GM21786 (cell line): Measurements from ENCODE around the gene HUS1.
"Not testable (repeated sequence)": the region's sequence is repeated elsewhere in the genome, so short reads cannot be mapped to it uniquely, and the experiment has no call there.

Experiments
- ATAC-seq: cut with Tn5 transposase; IDR thresholded peaks from one replicate; pipeline ENCODE4 v1.9.1; 2021; ENCODE audit not compliant: unreplicated experiment

The HUS1 gene

DNA sequence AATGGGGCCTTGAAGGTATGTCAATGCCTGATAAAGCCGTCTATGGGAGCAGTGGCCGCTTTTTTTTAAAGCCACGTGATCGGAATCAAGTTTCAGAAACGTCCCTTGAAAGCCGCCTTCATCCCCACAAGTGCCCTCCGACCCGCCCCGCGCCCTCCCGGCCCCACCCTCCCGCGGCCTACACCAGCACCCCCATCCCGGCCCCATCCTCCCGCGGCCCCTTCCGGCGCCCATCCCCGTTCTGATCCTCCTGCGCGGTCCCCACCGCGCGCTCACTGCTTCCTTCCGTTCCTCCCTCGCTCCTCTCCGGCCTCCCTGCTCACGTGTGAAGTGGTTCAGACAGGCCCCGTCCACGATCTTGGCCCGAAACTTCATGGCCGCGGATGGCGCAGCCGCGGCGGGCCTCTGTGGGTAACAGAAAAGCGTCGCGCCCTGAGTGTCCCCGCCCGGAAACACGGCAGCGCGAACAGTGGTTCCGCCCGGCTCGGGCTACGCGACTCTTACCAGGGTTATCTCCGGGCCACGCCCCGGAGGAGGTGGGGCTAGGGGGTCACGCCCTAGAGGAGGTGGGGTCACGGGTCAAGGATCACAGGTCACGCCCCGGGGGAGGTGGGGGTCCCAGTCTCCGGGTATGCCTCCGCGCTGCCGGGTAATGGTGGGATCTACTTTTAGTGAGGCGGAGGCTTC lies at the start of gene HUS1:
TSS of gene HUS1 (minus strand) at position 471 of the 687 bp plus-strand sequence. CDS start at position 375, 96 bp downstream.
- ATAC-seq = peak; percentile 98

DNA sequence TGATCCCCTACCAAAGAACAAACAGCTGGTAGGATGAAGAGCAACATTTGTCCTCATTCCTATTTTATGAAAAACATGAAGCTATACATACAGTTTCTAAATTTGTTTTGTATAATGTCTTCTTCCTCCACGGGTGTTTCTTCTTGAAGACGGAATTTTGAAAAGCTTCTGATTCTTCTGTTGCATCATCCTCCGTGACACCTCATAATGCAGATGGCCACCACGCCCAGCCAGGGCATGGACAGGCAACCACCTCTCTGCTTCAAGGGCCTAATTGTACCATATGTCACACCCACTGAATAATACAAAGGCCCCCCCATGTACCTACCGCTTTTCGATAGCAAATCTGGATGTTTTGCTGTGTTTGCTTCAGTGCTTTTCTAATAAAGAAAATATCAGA lies 49.5 kb upstream of the HUS1 start, which contains the start of gene SUN3:
TSS of gene SUN3 (minus strand) at position 170 of the 400 bp plus-strand sequence. CDS start at position 1, 169 bp downstream.
- no peak for ATAC-seq

DNA sequence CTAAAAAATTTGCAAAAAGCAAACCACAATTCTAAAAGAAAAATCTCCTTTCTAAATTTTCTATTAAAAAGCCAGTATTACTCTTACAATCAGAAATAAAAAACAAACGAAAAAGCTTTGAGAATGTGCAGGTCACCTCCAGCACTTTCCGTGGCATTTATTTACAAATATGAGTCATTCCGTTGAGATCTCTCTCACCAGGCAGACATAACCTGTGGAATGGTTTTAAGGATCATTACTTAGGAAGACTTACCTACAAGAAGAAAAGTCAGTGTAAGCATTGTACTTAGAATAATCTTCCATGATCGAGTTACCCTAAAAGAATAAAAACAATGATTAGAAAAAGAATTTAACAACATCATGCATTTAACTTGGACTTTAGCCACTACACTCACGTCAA lies 46.2 kb upstream of the HUS1 start:
- no peak for ATAC-seq

DNA sequence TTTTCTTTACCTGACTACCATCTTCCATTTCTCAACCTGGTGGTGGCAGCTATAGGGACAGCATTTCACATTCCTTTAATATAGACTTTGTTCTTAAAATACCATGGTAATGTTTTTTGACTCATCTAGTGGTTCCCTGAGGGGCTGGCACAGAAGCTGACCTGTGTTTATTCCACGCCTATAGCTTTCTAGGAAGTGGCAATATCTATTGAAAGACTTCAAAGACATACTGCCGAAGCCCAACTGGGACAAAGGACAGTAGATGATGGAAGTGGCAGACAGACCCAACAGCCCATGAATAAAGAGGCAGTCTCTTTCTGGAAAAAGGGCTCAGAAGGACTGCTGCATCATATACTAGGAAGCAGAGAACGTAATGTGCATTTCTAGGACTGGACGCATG lies 38.3 kb upstream of the HUS1 start:
- ATAC-seq = no peak

DNA sequence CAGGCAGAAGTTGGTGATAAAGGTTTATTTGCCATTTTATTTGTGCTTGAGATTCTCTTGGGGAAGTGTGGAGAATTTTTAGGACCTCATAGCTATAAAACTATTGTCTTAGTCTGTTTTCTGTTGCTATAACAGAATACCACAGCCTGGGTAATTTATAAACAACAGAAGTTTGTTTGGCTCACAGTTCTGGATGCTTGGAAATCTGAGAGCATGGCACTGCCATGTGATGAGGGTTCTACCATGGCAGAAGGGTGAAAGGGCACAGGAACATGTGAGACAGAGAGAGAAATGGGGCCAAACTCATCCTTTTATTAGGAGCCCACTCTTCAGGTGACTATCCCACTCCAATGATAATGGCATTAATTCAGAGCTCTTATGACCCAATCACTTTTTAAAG lies 37.2 kb upstream of the HUS1 start:
- no peak for ATAC-seq

DNA sequence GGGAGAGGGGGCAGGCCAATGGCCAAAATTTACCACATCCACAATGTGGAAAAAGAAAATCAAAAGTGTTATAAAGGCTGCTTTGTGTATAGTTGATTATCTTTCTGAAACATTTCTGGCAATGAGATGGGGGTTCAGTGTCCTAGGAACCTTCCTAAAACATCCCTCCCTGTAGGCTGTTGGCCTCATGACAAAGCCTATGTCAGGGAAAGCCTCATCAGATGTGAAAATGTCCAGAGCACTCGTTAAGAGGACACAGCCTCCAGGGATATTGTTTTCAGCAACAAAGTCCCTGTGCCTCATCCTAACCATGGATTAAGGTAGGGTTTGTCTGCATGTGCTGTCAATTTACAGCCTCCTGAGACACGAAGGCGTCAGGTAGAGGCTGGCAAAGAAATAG lies 32.5 kb upstream of the HUS1 start:
- no peak for ATAC-seq

DNA sequence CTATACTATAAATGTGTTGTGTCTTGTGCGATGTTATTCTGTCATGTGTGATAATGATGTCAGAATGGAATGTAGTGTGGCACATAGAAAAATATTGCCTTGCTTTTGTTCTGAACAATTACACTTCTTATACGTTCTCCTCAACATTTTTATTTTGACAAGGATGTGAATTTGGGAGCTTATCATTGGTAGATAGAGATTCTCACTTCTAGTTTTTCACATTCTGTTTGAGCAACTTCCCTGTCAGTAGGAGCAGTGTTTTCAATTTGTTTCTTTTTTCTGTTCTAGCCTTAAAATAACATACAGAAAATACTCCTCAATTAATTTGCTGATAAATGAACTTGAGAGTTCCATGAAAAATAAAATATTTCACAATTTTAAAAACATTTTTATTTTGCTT lies 31.9 kb upstream of the HUS1 start:
- ATAC-seq = no peak

DNA sequence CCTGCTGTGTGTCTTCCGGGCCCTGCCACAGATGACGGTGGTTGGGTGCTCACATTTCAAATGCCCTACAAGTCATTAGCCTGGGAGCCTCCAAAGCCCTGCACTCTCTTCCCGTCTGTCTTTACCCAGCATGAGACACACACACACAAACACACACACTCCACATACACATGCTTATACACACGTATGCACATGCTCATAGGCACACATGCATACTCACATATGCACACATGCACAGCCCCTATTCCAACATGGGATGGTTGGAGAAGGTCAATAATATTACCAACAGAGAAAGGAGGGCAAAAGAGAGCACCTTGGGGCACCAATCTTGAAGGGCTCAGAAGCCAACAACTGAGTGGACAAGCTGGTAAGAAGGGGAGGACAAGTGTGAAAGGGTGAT lies 30.5 kb upstream of the HUS1 start:
- ATAC-seq = no peak

DNA sequence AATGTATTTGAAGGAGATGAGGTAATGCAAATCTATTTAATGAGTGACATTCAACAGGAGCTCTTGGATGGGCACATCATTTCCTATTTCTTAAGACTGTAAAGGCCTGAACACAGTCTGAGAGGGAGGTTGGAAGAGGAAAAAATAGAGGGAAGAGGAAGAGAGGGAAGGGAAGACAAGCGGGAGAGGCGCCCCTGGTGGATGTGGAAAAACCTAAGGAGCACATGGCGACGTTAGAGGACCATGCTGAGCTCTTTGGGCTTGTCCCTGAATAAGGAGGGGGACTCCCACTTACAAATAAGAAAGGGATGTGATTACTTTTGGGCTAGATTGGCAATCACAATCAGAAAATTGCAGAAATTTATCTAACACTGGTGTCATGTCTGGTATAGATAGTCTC lies 29.8 kb upstream of the HUS1 start:
- no peak for ATAC-seq

DNA sequence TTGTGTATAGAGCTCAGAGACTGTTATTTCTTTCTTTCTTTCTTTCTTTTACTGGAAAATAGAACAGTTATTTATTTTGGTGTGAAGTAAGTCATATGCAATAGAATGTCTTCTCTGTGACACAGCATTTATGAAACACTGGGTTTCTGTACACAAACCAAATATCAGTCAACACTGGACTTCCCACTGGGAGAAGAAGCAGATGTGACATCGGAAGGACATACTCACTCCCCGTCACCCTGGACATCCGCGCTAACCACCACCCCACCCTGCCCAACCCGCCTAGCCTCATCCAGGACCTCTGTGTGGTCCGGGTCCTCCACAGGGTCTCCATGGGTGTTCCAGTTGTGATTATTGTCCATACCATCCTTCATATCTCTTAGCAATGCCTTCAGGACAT lies 27.5 kb upstream of the HUS1 start:
- no peak for ATAC-seq

DNA sequence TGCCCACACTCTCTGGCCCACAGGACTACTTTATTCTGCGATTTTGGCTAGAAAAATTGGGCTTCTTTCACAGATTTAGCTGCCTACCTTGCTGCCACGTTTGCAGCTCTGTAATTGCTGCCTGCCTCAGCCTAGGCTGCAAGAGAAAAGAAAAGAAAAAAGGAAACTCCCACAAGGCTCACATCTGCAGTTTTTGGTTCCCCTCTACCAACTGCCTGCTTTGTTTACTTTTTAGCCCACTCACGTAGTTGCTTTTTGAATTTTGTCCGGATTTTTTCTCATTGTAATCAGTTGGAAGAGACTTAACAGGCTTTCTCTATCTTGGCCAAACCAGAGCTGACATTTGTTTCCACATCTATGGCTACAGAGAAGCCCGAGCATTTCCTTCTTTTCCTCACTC lies 25.2 kb upstream of the HUS1 start:
- ATAC-seq = peak; percentile 62

DNA sequence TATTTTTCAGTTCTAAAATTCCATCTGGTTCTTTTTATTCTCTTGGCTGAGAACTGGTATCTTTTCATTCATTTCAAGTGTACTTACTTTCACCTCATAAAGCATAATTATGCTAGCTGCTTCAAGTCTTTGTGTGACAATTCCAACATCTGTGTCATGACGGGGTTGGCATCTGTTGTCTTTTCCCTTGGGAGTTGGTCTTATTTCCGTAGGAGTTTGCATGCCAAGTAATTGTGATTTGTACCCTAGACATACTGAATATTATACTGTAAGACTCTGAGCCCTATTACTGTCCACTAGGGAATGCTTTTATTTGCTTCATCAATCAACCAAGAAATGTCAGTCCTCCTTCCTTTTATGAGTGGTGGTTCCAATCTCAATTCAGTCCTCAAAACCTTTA lies 24.6 kb upstream of the HUS1 start:
- no peak for ATAC-seq

DNA sequence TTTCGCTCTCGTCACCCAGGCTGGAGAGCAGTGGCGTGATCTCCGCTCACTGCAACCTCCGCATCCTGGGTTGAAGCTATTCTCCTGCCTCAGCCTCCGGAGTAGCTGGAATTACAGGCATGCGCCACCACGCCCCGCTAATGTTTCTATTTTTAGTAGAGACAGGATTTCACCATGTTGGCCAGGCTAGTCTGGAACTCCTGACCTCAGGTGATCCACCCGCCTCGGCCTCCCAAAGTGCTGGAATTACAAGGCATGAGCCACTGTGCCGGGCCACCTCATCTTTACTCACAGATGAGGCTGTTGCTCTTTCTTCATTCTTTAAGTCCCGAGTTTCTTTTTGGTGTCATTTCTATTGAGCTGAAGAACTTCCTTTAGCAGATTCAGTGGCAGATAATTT lies 20.7 kb upstream of the HUS1 start:
- ATAC-seq = not testable (repeated sequence)

DNA sequence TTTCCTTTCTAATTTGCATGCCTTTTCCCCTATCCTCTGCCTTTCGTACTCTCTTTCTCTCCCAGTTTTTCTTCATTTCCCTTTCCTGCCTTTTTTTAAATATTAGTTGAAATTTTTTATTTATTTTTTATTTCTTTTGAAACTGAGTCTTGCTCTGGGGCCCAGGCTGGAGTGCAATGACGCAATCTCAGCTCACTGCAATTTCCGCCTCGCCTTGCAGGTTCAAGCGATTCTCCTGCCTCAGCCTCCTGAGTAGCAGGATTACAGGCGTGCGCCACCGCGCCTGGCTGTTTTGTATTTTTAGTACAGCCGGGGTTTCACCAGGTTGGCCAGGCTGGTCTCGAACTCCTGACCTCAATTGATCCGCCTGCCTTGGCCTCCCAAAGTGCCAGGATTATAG lies 20.0 kb upstream of the HUS1 start:
- ATAC-seq = no peak

DNA sequence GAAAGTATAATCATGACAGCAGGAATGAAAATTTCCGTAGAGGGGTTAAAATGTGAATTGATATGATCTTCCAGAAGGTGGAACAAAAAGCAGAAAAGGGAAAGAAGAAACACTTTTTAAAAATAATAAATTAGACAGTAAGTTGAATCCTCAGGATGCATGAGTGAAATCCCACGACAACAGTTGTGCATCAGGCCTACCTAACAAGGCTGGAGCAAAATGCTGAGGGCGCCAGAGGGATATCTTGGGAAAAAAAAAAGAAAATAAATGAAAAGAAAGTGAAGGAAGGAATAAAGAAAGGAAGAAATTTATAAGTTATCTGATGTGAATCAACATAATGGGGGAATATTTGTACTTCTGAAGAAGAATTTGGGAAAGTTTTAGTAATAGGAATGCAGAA lies 13.0 kb upstream of the HUS1 start:
- no peak for ATAC-seq

DNA sequence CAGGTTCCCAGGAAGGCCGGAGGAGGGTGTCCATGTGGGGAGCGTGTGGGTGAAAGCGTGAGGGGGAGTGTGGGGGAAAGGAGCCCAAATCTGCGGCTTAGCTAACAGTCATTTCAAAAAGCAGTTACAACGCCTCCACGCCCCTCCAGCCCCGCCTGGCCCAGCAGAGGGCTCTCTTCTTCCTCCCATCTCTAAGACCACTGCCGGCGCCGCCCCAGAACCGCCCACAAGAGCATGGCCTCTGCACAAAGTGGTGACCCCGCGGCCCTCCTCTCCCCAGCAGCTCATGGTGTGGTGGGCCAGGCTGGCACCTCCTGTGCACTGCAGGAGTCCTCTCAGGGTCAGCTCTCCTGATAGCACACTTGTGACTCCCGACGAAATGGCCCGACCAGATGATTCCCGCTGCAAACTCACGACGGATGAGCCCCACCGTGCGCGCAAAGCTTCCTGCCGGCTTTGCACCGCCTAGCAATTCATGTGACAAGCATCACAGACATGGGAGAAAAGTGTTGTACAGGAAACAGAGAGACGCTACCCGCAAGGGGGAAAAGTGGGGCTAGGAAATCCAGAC lies 12.4 kb upstream of the HUS1 start:
- ATAC-seq = peak; percentile 99

DNA sequence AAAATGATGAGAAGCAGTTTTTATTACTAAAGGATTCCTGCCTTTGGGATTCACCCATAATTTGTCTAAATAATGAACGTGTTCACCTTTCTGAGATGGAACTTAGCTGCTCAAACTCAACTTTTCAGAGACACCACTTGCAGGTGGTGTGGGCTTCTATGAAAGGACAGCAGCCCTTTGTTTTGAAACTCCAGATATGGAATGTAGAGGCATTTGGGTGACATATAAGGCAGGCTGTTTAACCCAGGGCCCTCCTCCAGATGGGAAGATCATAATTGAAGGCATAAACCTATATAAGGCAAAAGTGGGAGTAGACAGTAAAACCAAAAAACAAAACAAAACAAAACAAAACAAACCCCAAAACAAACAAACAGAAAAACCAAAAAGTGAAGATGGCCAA lies 11.9 kb upstream of the HUS1 start:
- ATAC-seq = no peak

DNA sequence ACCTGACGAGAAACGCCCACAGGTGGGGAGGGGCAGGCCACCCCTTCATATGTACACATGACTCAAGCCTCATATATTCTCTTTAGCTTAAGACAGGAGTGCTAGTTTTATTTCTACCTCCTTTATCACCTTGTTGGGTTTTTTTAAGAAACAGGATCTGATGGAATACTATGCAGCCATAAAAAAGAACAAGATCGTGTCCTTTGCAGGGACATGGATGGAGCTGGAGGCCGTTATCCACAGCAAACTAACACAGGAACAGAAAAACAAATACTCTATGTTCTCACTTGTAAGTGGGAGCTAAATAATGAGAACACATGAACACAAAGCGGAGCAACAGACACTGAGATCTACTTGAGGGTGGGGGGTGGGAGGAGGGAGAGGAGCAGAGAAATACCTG lies 11.2 kb upstream of the HUS1 start:
- no peak for ATAC-seq

DNA sequence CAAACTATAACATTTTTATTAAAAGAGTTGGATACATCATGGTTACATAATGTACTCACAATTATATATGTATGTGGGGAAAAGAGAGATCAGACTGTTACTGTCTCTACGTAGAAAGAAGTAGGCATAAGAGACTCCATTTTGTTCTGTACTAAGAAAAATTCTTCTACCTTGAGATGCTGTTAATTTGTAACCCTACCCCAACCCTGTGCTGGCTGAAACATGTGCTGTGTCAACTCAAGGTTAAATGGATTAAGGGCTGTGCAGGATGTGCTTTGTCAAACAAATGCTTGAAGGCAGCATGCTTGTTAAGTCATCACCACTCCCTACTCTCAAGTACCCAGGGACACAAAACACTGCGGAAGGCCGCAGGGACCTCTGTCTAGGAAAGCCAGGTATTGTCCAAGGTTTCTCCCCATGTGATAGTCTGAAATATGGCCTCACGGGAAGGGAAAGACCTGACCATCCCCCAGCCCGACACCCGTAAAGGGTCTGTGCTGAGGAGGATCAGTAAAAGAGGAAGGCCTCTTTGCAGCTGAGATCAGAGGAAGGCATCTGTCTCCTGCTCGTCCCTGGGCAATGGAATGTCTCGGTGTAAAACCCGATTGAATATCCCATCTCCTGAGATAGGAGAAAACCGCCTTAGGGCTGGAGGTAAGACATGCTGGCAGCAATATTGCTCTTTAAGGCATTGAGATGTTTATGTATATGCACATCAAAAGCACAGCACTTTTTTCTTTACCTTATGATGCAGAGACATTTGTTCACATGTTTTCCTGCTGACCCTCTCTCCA lies 10.4 kb upstream of the HUS1 start:
- ATAC-seq = not testable (repeated sequence)

DNA sequence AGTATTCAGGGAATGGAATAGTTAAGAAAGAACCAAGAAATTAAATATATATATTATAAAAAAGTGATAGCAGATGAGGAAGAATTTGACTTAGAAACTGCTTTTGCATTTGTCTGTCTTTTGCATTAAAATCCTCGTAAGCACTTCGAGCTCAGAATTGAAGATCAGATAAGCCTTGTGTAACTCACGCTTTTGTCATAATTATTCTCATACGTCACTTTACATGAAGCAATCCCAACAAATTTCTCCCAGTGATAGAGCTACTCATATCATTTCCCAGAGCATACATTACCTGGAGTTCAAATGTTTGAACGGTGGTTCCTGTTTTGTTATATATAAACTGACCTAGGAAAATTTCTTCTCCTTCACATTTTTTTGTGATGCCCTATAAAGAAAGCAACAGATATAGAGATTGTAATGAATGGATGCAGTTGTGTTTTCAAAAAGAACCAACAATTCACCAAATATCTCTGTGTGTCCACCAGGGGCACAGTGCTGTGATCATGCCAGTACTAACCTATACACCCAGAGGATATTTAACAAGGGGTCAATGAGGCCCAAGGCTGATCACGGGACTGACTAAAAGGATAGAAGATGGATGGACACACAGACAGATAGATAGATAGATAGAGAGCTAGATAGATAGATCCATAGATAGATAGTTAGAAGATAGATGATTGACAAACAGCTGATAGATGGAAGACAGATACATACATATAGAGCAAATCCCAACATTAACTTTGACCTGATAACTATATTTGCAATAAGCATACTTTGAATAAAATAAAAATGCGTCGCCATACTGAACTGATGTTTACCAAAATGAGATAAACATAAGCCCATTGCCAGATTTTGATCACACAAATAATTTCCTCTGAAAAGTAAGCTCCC lies 9.3 kb upstream of the HUS1 start:
- no peak for ATAC-seq

DNA sequence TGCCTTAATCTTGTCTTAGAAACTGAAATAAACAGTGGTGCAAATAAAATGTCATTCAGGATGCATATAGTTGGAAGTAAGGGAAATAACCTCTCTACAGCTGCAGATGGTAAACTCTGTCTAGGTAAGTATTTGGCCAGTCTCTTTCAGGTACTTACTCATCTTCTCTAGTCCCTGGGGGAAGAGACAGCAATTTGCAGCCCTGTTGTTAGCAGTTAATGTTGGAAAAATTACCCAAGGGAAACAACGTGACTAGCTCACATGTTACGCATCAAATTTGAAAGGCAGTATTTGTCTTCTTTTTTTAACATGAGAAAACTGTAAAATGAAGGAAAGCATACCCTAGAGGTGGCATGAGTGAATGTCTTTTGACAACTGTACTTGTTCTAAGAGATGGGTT lies 3.2 kb upstream of the HUS1 start:
- ATAC-seq = no peak
